Measurements from ENCODE around the gene SPINK5. TPM values are rescaled to one million over a fixed set of nuclear protein-coding genes. Genes with fewer than 3 reads are reported as not detected.

The SPINK5 gene
- polyA plus RNA-seq, 2 of the 4 experiments (the other 2 are of a cell fraction) = not detected

- TF ChIP-seq MAFK (IDR thresholded peaks at IDR 0.05; ENCODE audit: partially characterized antibody) (no peak), KDM5A (IDR thresholded peaks at IDR 0.05) (no peak), ZC3H11A (IDR thresholded peaks at IDR 0.05) (no peak), PBX3 (IDR thresholded peaks at IDR 0.05) (no peak), HMGXB4 (CRISPR knock-in tag; IDR thresholded peaks at IDR 0.05; ENCODE audit: borderline replicate concordance) (no peak), RCOR1 (IDR thresholded peaks at IDR 0.05; ENCODE audit: low read depth, low read length) (no peak)
These were observed 83.6 kb downstream of the SPINK5 start (continued) for GRCh38 chr5:148147415-148147814.

- no peak overlapping the region for H3K4me3 ChIP-seq
- 2% methylated on average over 2 of the region's 2 CpGs for WGBS (ENCODE audit: missing lambda C conversion rate)
- H3K9me3 ChIP-seq = no peaks in the 10 kb centered on the region
- DNase-seq (ENCODE audit: low read depth in 1 of 2, low spot score in 1 of 2) (no peak), FAIRE-seq (no peak), ATAC-seq (no peak)
- CTCF ChIA-PET = no interaction called here
- H3K4me1 ChIP-seq = no peaks in the 10 kb centered on the region
- no peak overlapping the region for H3K4me2 ChIP-seq
- H3K27ac ChIP-seq = no peak overlapping the region
- TF ChIP-seq SMC3 (IDR thresholded peaks at IDR 0.05) (no peak), NPAS2 (CRISPR knock-in tag; IDR thresholded peaks at IDR 0.05; ENCODE audit: borderline replicate concordance) (no peak), ESRRA (IDR thresholded peaks at IDR 0.05; ENCODE audit: borderline replicate concordance, low read length) (no peak), TP53 (CRISPR knock-in tag; IDR thresholded peaks at IDR 0.05) (no peak), HMGXB4 (CRISPR knock-in tag; IDR thresholded peaks at IDR 0.05; ENCODE audit: borderline replicate concordance) (no peak), CHD4 (IDR thresholded peaks at IDR 0.05; ENCODE audit: borderline replicate concordance) (no peak), ZSCAN20 (CRISPR knock-in tag; IDR thresholded peaks at IDR 0.05) (no peak), TFCP2L1 (CRISPR knock-in tag; IDR thresholded peaks at IDR 0.05) (no peak), CEBPB (IDR thresholded peaks at IDR 0.05) (no peak), MAX (IDR thresholded peaks at IDR 0.05) (no peak), RCOR1 (IDR thresholded peaks at IDR 0.05; ENCODE audit: low read depth, low read length) (no peak), KDM5A (IDR thresholded peaks at IDR 0.05) (no peak), CBX8 (IDR thresholded peaks at IDR 0.05) (no peak), CBX2 (IDR thresholded peaks at IDR 0.05; ENCODE audit: borderline replicate concordance, low read depth) (no peak), RARB (CRISPR knock-in tag; IDR thresholded peaks at IDR 0.05) (no peak), ZFP36 (IDR thresholded peaks at IDR 0.05; ENCODE audit: borderline replicate concordance, partially characterized antibody) (no peak), MYC (IDR thresholded peaks at IDR 0.05; ENCODE audit: borderline replicate concordance, low read length) (no peak)
- POLR2A ChIA-PET = no interaction called here
These were observed 88.1 kb downstream of the SPINK5 start for GRCh38 chr5:148151872-148152271.

- CTCF ChIA-PET = no interaction called here
- ATAC-seq = no peak
- TF ChIP-seq KDM1A (IDR thresholded peaks at IDR 0.05; ENCODE audit: low read depth) = no peak
- TF ChIP-seq CHD4 (IDR thresholded peaks at IDR 0.05; ENCODE audit: borderline replicate concordance) = no peak
- no peak for TF ChIP-seq USF2 (IDR thresholded peaks at IDR 0.05)
These were observed 89.0 kb downstream of the SPINK5 start for GRCh38 chr5:148152781-148153180.

More at GRCh38 chr5:148152781-148153180, 89.0 kb downstream of the SPINK5 start:
- no peaks in the 10 kb centered on the region for H3K4me1 ChIP-seq
- POLR2A ChIA-PET = no interaction called here
- FAIRE-seq (no peak), DNase-seq (ENCODE audit: low read depth in 1 of 2, low spot score in 1 of 2) (no peak)
- H3K27ac ChIP-seq = no peak overlapping the region
- no peak overlapping the region for H3K4me2 ChIP-seq
- no peak overlapping the region for H3K4me3 ChIP-seq
- no peaks in the 10 kb centered on the region for H3K9me3 ChIP-seq
